ENCODE data around the gene PAMR1.

The PAMR1 gene

GRCh38 chr11:35432464-35432863 is 93.0 kb downstream of the PAMR1 start:
- ChIA-PET CTCF (no interaction called here), POLR2A (no interaction called here)
- no peak for TF ChIP-seq CTCF (IDR thresholded peaks at IDR 0.05; ENCODE audit: control extremely low read depth, extremely low read depth, low read depth, missing control alignments)
- DNase-seq (ENCODE audit: extremely low spot score): no peak

GRCh38 chr11:35427071-35427470 is 98.3 kb downstream of the PAMR1 start:
- CTCF ChIA-PET: no interaction called here

GRCh38 chr11:35426351-35426750 is 99.1 kb downstream of the PAMR1 start:
- no peak for DNase-seq (ENCODE audit: extremely low spot score)
- no peak for TF ChIP-seq CTCF (IDR thresholded peaks at IDR 0.05; ENCODE audit: control extremely low read depth, extremely low read depth, low read depth, missing control alignments)
- ChIA-PET CTCF (no interaction called here), POLR2A (no interaction called here)

More at GRCh38 chr11:35427071-35427470, 98.3 kb downstream of the PAMR1 start:
- no peak for DNase-seq (ENCODE audit: extremely low spot score)
- POLR2A ChIA-PET: no interaction called here
- TF ChIP-seq CTCF (IDR thresholded peaks at IDR 0.05; ENCODE audit: control extremely low read depth, extremely low read depth, low read depth, missing control alignments): no peak

- POLR2A ChIA-PET: no interaction called here
- no peak for TF ChIP-seq CTCF (IDR thresholded peaks at IDR 0.05; ENCODE audit: control extremely low read depth, extremely low read depth, low read depth, missing control alignments)
- CTCF ChIA-PET: interaction anchor here (1.0 to 1.5 kb wide), 4 partner anchors 11 to 933 kb away, joined by 3 to 5 read pairs (median 3); partner anchors contain the start of gene ELF5
Measured at GRCh38 chr11:35425603-35426212, 99.7 kb downstream of the PAMR1 start.

GRCh38 chr11:35424157-35424940 is 101.1 kb downstream of the PAMR1 start:
- DNase-seq (ENCODE audit: extremely low spot score): no peak
- POLR2A ChIA-PET: no interaction called here
- CTCF ChIA-PET: interaction anchor here (1.0 to 1.6 kb wide), 5 partner anchors 9 to 932 kb away, joined by 3 to 5 read pairs (median 3); partner anchors contain the start of gene ELF5
- TF ChIP-seq CTCF (IDR thresholded peaks at IDR 0.05; ENCODE audit: control extremely low read depth, extremely low read depth, low read depth, missing control alignments): no peak

More at GRCh38 chr11:35425603-35426212, 99.7 kb downstream of the PAMR1 start:
- no peak for DNase-seq (ENCODE audit: extremely low spot score)

GRCh38 chr11:35420371-35420770 is 105.0 kb downstream of the PAMR1 start:
- ChIA-PET POLR2A (no interaction called here), CTCF (no interaction called here)
- no peak for DNase-seq (ENCODE audit: extremely low spot score)
- no peak for TF ChIP-seq CTCF (IDR thresholded peaks at IDR 0.05; ENCODE audit: control extremely low read depth, extremely low read depth, low read depth, missing control alignments)
